ENCODE measurements around the gene LY6G6D.

The LY6G6D gene

GRCh38 chr6:31701666-31702404 is 13.3 kb upstream of the LY6G6D start:
- Histone ChIP-seq H3K4me3 (ENCODE audit: severe bottlenecking) (peak overlapping the region; percentile 88), H3K36me3 (ENCODE audit: low read depth) (peaks cover 18% of the 10 kb centered on the region), H3K4me1 (ENCODE audit: insufficient read depth, poor library complexity, severe bottlenecking) (no peaks in the 10 kb centered on the region), H3K27ac (ENCODE audit: poor library complexity, severe bottlenecking) (peak overlapping the region; percentile 53), H3K9me3 (ENCODE audit: severe bottlenecking) (no peaks in the 10 kb centered on the region), H3K27me3 (ENCODE audit: insufficient read depth, poor library complexity, severe bottlenecking) (no peaks in the 10 kb centered on the region)
- TF ChIP-seq CTCF (IDR thresholded peaks at IDR 0.05; ENCODE audit: poor library complexity, severe bottlenecking): no peak
- DNase-seq (ENCODE audit: low spot score) (no peak), ATAC-seq (ENCODE audit: low read depth) (no peak)

- TF ChIP-seq CTCF (IDR thresholded peaks at IDR 0.05; ENCODE audit: poor library complexity, severe bottlenecking): no peak
- H3K27me3 ChIP-seq (ENCODE audit: insufficient read depth, poor library complexity, severe bottlenecking): no peaks in the 10 kb centered on the region
- peak; percentile 5; the same call in 2 of the 3 replicates for ATAC-seq (ENCODE audit: low read depth)
- H3K9me3 ChIP-seq (ENCODE audit: severe bottlenecking): no peaks in the 10 kb centered on the region
- peak overlapping the region; percentile 88 for H3K4me3 ChIP-seq (ENCODE audit: severe bottlenecking)
- H3K27ac ChIP-seq (ENCODE audit: poor library complexity, severe bottlenecking): peak overlapping the region; percentile 53
- no peaks in the 10 kb centered on the region for H3K4me1 ChIP-seq (ENCODE audit: insufficient read depth, poor library complexity, severe bottlenecking)
- DNase-seq (ENCODE audit: low spot score): no peak
- peaks cover 17% of the 10 kb centered on the region for H3K36me3 ChIP-seq (ENCODE audit: low read depth)
Observed at GRCh38 chr6:31702405-31702818, 12.7 kb upstream of the LY6G6D start.

GRCh38 chr6:31702819-31703716 is 12.1 kb upstream of the LY6G6D start, which contains the start of gene ABHD16A:
Gene ABHD16A, minus strand, starts transcription at chr6:31703324. Its CDS starts 43 bp downstream, at chr6:31703281.
- Histone ChIP-seq H3K27me3 (ENCODE audit: insufficient read depth, poor library complexity, severe bottlenecking) (no peaks in the 10 kb centered on the region), H3K9me3 (ENCODE audit: severe bottlenecking) (no peaks in the 10 kb centered on the region), H3K36me3 (ENCODE audit: low read depth) (peaks cover 17% of the 10 kb centered on the region), H3K4me3 (ENCODE audit: severe bottlenecking) (peak within 1 kb of the TSS; percentile 88), H3K27ac (ENCODE audit: poor library complexity, severe bottlenecking) (peak within 1 kb of the TSS; percentile 53), H3K4me1 (ENCODE audit: insufficient read depth, poor library complexity, severe bottlenecking) (no peaks in the 10 kb centered on the region)
- DNase-seq (ENCODE audit: low spot score) (peak; percentile 98), ATAC-seq (ENCODE audit: low read depth) (peak; percentile 93)
- no peak for TF ChIP-seq CTCF (IDR thresholded peaks at IDR 0.05; ENCODE audit: poor library complexity, severe bottlenecking)

- DNase-seq (ENCODE audit: low spot score) (no peak), ATAC-seq (ENCODE audit: low read depth) (no peak)
- H3K27me3 ChIP-seq (ENCODE audit: insufficient read depth, poor library complexity, severe bottlenecking): no peaks in the 10 kb centered on the region
- no peaks in the 10 kb centered on the region for H3K4me1 ChIP-seq (ENCODE audit: insufficient read depth, poor library complexity, severe bottlenecking)
- no peak overlapping the region for H3K27ac ChIP-seq (ENCODE audit: poor library complexity, severe bottlenecking)
- no peaks in the 10 kb centered on the region; the same call in 1 of the 2 replicates for H3K36me3 ChIP-seq (ENCODE audit: low read depth)
- no peaks in the 10 kb centered on the region for H3K9me3 ChIP-seq (ENCODE audit: severe bottlenecking)
- H3K4me3 ChIP-seq (ENCODE audit: severe bottlenecking): no peak overlapping the region
- TF ChIP-seq CTCF (IDR thresholded peaks at IDR 0.05; ENCODE audit: poor library complexity, severe bottlenecking): no peak
Observed at GRCh38 chr6:31705931-31706330, 9.2 kb upstream of the LY6G6D start.
